K562 (cell line): ENCODE measurements around the gene SEC22C. TPM values are rescaled to one million over a fixed set of nuclear protein-coding genes. Genes with fewer than 3 reads are reported as not detected.

Source experiments
- CTBP1 ChIP-seq: fragments of 450-650 bp; IDR thresholded peaks from 2 replicates; pipeline ENCODE4 v1.6.1; 2016; ENCODE audit warnings: borderline replicate concordance
- FOXK1 ChIP-seq: sonication (generic); formaldehyde crosslinking; IDR thresholded peaks from 2 replicates; pipeline ENCODE4 v1.8.0; 2022; ENCODE audit warnings: missing genetic modification reagents, mild to moderate bottlenecking, borderline replicate concordance
- MCM7 ChIP-seq, 2 experiments: fragments of 450-650 bp; IDR thresholded peaks; 2 replicates each; pipeline ENCODE4 v1.6.1; 2016 to 2018
- MTA3 ChIP-seq: fragments of 450-650 bp; formaldehyde crosslinking; IDR thresholded peaks from 2 replicates; pipeline ENCODE4 v1.6.1; 2017; ENCODE audit warnings: mild to moderate bottlenecking, borderline replicate concordance
- RAD51 ChIP-seq: fragments of 450-650 bp; IDR thresholded peaks from 2 replicates; pipeline ENCODE4 v1.7.1; 2016; ENCODE audit warnings: low read depth, mild to moderate bottlenecking, borderline replicate concordance
- RBBP5 ChIP-seq: fragments of 200-600 bp; sonication (generic); IDR thresholded peaks from 2 replicates; pipeline ENCODE4 v1.6.1; 2012; ENCODE audit warnings: borderline replicate concordance, mild to moderate bottlenecking, low read length, control low read depth, inconsistent platforms; ENCODE audit not compliant: insufficient read depth, poor library complexity, severe bottlenecking
- RBFOX2 ChIP-seq: fragments of 200-400 bp; formaldehyde crosslinking; IDR thresholded peaks from 2 replicates; pipeline ENCODE4 v1.6.1; 2017; ENCODE audit warnings: low read depth, mild to moderate bottlenecking, low read length, moderate library complexity
- SIN3B ChIP-seq: fragments of 450-650 bp; IDR thresholded peaks from 2 replicates; pipeline ENCODE4 v1.6.1; 2017; ENCODE audit warnings: low read depth, mild to moderate bottlenecking, moderate library complexity
- VEZF1 ChIP-seq: fragments of 200-800 bp; sonication (Bioruptor generic); IDR thresholded peaks from 2 replicates; pipeline ENCODE4 v1.6.1; 2017; ENCODE audit warnings: missing genetic modification characterization, missing compliant biosample characterization
- XRCC5 ChIP-seq: fragments of 200-400 bp; formaldehyde crosslinking; IDR thresholded peaks from 2 replicates; pipeline ENCODE4 v1.6.1; 2017; ENCODE audit warnings: low read depth, mild to moderate bottlenecking, low read length
- ZFP30 ChIP-seq: fragments of 250-450 bp; sonication (Bioruptor Pico); IDR thresholded peaks from 2 replicates; pipeline ENCODE4 v1.8.0; 2022; ENCODE audit warnings: moderate library complexity, mild to moderate bottlenecking, inconsistent platforms, borderline replicate concordance
- ZNF133 ChIP-seq: fragments of 250-450 bp; sonication (Bioruptor Pico); IDR thresholded peaks from 2 replicates; pipeline ENCODE4 v1.4.0; 2020; ENCODE audit warnings: mild to moderate bottlenecking
- ZNF444 ChIP-seq: fragments of 250-450 bp; sonication (Bioruptor Pico); IDR thresholded peaks from 2 replicates; pipeline ENCODE4 v1.4.0; 2020; ENCODE audit warnings: mild to moderate bottlenecking, moderate library complexity
- ZNF583 ChIP-seq: fragments of 250-450 bp; sonication (Bioruptor Pico); IDR thresholded peaks from 2 replicates; pipeline ENCODE4 v1.4.0; 2020
- ZNF695 ChIP-seq: fragments of 450-650 bp; formaldehyde crosslinking; IDR thresholded peaks from 2 replicates; pipeline ENCODE4 v1.4.0; 2020; ENCODE audit warnings: mild to moderate bottlenecking, moderate library complexity
- ZNF766 ChIP-seq: fragments of 200-800 bp; sonication (Bioruptor generic); conservative IDR thresholded peaks from 2 replicates; pipeline ENCODE4 v1.6.1; 2016; ENCODE audit warnings: missing genetic modification characterization, missing compliant biosample characterization
- polyA plus RNA-seq, 8 experiments: library from polyadenylated mRNA; depleted of rRNA in 4 of 8; stranded (reverse) in 5 of 8; unstranded in 3 of 8; fragments of >200 nt; fragmentation: Nextera tagmentation in 2 of 8; fragmentation: Illumina TruSeq in 1 of 8; extraction: Ambion mirVana in 2 of 8; extraction: Trizol in 1 of 8; gene quantifications; 2 replicates each; pipeline versions ENCODE4 v1.2.1 to v1.2.3, GENCODE V29; 2011 to 2014; ENCODE audit warnings: inconsistent platforms in 1 of 8, missing spikeins in 1 of 8
- total RNA-seq, 7 experiments: library from RNA; depleted of rRNA in 6 of 7; stranded (reverse); fragments of >200 nt in 6 of 7; fragmentation: Illumina TruSeq in 2 of 7; extraction: Trizol in 2 of 7; gene quantifications; 2 replicates each; pipeline versions ENCODE4 v1.2.1 to v1.2.3, GENCODE V29; 2011 to 2021; ENCODE audit warnings: low replicate concordance in 1 of 7
- TF ChIP-seq, protein P1 (sequence below): fragments of 450-650 bp; IDR thresholded peaks from 2 replicates; pipeline ENCODE4 v1.7.1; 2018; ENCODE audit warnings: mild to moderate bottlenecking, low read depth; ENCODE audit not compliant: partially characterized antibody
- TF ChIP-seq, protein P2 (sequence below): sonication (generic); formaldehyde crosslinking; IDR thresholded peaks from 2 replicates; pipeline ENCODE4 v1.5.0; 2020; ENCODE audit warnings: missing genetic modification reagents
- TF ChIP-seq, protein P3 (sequence below): fragments of 250-450 bp; sonication (Bioruptor Pico); IDR thresholded peaks from 2 replicates; pipeline ENCODE4 v1.4.0; 2020; ENCODE audit warnings: mild to moderate bottlenecking
- TF ChIP-seq, protein P4 (sequence below): fragments of 450-650 bp; IDR thresholded peaks from 2 replicates; pipeline ENCODE4 v1.6.1; 2016; ENCODE audit warnings: missing biosample characterization, missing genetic modification characterization

Gene SEC22C
- total and polyA plus RNA-seq, 9 of the 15 experiments (the other 6 are each of a cell fraction or from before 2014, with no cell fraction given) = 35.6 to 68.4 (median 50.7) TPM

GRCh38 chr3:42600958-42601675 lies 19.4 kb upstream of the SEC22C start (continued):
- TF ChIP-seq, protein P1, sequence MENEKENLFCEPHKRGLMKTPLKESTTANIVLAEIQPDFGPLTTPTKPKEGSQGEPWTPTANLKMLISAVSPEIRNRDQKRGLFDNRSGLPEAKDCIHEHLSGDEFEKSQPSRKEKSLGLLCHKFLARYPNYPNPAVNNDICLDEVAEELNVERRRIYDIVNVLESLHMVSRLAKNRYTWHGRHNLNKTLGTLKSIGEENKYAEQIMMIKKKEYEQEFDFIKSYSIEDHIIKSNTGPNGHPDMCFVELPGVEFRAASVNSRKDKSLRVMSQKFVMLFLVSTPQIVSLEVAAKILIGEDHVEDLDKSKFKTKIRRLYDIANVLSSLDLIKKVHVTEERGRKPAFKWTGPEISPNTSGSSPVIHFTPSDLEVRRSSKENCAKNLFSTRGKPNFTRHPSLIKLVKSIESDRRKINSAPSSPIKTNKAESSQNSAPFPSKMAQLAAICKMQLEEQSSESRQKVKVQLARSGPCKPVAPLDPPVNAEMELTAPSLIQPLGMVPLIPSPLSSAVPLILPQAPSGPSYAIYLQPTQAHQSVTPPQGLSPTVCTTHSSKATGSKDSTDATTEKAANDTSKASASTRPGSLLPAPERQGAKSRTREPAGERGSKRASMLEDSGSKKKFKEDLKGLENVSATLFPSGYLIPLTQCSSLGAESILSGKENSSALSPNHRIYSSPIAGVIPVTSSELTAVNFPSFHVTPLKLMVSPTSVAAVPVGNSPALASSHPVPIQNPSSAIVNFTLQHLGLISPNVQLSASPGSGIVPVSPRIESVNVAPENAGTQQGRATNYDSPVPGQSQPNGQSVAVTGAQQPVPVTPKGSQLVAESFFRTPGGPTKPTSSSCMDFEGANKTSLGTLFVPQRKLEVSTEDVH = peak; percentile 35
- TF ChIP-seq CTBP1 = no peak
- TF ChIP-seq, protein P2, sequence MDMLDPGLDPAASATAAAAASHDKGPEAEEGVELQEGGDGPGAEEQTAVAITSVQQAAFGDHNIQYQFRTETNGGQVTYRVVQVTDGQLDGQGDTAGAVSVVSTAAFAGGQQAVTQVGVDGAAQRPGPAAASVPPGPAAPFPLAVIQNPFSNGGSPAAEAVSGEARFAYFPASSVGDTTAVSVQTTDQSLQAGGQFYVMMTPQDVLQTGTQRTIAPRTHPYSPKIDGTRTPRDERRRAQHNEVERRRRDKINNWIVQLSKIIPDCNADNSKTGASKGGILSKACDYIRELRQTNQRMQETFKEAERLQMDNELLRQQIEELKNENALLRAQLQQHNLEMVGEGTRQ (CRISPR knock-in tag) = no peak
- peak; percentile 91 for TF ChIP-seq RBBP5
- TF ChIP-seq ZNF583 = 0 out of 2 replicates have a peak, but pooled peaks have one; percentile 53
- 0 out of 2 replicates have a peak, but pooled peaks have one; percentile 21 for TF ChIP-seq RAD51
- TF ChIP-seq ZNF695 (CRISPR knock-in tag) = 0 out of 2 replicates have a peak, but pooled peaks have one; percentile 23
- 0 out of 2 replicates have a peak, but pooled peaks have one; percentile 26 for TF ChIP-seq XRCC5
- TF ChIP-seq, protein P3, sequence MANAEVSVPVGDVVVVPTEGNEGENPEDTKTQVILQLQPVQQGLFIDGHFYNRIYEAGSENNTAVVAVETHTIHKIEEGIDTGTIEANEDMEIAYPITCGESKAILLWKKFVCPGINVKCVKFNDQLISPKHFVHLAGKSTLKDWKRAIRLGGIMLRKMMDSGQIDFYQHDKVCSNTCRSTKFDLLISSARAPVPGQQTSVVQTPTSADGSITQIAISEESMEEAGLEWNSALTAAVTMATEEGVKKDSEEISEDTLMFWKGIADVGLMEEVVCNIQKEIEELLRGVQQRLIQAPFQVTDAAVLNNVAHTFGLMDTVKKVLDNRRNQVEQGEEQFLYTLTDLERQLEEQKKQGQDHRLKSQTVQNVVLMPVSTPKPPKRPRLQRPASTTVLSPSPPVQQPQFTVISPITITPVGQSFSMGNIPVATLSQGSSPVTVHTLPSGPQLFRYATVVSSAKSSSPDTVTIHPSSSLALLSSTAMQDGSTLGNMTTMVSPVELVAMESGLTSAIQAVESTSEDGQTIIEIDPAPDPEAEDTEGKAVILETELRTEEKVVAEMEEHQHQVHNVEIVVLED = no peak
- TF ChIP-seq MCM7 (IDR thresholded peaks at IDR 0.05) = no peak
- 0 out of 2 replicates have a peak, but pooled peaks have one; percentile 30 for TF ChIP-seq ZNF444
- TF ChIP-seq ZFP30 = no peak
- TF ChIP-seq FOXK1 (CRISPR knock-in tag) = no peak
- no peak for TF ChIP-seq SIN3B
- peak; percentile 87 for TF ChIP-seq RBFOX2
- peak; percentile 90; the same call in 1 of the 2 replicates for TF ChIP-seq VEZF1 (CRISPR knock-in tag)
- TF ChIP-seq MTA3 = peak; percentile 44; the same call in 1 of the 2 replicates
- TF ChIP-seq ZNF766 (CRISPR knock-in tag) = peak; percentile 56; the same call in 1 of the 2 replicates
- no peak for TF ChIP-seq ZNF133 (CRISPR knock-in tag)
- TF ChIP-seq, protein P4, sequence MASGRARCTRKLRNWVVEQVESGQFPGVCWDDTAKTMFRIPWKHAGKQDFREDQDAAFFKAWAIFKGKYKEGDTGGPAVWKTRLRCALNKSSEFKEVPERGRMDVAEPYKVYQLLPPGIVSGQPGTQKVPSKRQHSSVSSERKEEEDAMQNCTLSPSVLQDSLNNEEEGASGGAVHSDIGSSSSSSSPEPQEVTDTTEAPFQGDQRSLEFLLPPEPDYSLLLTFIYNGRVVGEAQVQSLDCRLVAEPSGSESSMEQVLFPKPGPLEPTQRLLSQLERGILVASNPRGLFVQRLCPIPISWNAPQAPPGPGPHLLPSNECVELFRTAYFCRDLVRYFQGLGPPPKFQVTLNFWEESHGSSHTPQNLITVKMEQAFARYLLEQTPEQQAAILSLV (tag) = no peak
